HUES64 (cell line): ENCODE data around the gene NYAP2.

Experiments used
- H3K27ac ChIP-seq: 2 replicates; pipeline ENCODE4 v1.7.0; 2013; ENCODE audit warnings: low read depth, low read length, inconsistent platforms
- H3K27me3 ChIP-seq: 2 replicates; pipeline ENCODE4 v1.6.1; 2013; ENCODE audit warnings: mild to moderate bottlenecking, low read length; ENCODE audit not compliant: insufficient read depth
- H3K36me3 ChIP-seq: 2 replicates; pipeline ENCODE4 v1.6.1; 2013; ENCODE audit warnings: mild to moderate bottlenecking, low read length; ENCODE audit not compliant: insufficient read depth
- H3K4me1 ChIP-seq: 2 replicates; pipeline ENCODE4 v1.6.1; 2013; ENCODE audit warnings: mild to moderate bottlenecking, low read length, moderate library complexity; ENCODE audit not compliant: insufficient read depth
- H3K4me3 ChIP-seq: 2 replicates; pipeline ENCODE4 v1.5.1; 2013; ENCODE audit warnings: mild to moderate bottlenecking, low read length, moderate library complexity
- H3K9ac ChIP-seq: 2 replicates; pipeline ENCODE4 v1.6.1; 2013; ENCODE audit warnings: mild to moderate bottlenecking, low read depth, low read length
- H3K9me3 ChIP-seq: 2 replicates; pipeline ENCODE4 v1.6.1; 2013; ENCODE audit warnings: low read depth, low read length; ENCODE audit not compliant: insufficient read depth
- WGBS: fragments of 150-250, 120-280 bp; methylation state at CpG from one replicate; pipeline ENCODE4 v1.1.7; 2013; ENCODE audit warnings: missing lambda C conversion rate; 5-methylcytosine and 5-hydroxymethylcytosine counted together

NYAP2 gene

DNA sequence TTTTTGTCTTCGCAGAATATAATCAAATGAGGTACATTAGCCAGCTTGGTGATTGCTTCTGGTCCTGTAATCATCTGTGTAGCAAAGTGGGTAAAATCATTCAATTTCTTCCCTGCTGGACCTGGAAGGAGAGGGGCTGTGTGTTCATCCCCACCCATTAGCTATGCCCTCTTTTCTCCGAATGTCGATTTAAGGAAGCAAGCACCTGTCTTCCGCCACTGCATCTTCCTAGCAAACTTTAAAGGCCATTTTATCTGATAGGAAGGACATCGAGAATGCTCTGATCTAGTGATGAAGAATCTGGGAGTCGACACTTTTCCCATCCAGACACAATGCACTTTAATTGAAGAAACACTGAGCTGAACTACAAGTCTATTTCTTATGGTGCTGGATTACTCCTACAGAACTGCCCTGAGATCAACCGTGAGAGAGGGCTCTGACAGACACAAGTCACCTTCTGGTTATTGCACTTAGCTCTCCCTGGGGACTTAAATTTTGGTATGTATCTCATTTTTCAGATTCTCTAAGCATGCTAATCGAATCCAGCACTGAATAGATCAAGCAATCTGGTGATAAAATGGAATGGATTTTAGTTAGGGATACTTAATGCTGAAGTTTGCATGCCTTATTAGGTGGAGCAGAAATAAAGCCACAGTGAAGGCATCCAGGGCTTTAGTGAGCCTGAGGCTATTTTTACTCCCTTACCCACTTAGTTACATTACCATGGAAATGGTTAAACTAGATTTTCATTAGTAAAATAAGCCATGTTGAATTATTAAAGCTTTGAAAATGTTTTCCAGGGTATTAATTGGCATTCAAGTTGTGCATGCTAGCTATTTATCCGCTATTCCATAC lies 1.3 kb downstream of the NYAP2 start:
- no peaks in the 10 kb centered on the region for H3K27me3 ChIP-seq

DNA sequence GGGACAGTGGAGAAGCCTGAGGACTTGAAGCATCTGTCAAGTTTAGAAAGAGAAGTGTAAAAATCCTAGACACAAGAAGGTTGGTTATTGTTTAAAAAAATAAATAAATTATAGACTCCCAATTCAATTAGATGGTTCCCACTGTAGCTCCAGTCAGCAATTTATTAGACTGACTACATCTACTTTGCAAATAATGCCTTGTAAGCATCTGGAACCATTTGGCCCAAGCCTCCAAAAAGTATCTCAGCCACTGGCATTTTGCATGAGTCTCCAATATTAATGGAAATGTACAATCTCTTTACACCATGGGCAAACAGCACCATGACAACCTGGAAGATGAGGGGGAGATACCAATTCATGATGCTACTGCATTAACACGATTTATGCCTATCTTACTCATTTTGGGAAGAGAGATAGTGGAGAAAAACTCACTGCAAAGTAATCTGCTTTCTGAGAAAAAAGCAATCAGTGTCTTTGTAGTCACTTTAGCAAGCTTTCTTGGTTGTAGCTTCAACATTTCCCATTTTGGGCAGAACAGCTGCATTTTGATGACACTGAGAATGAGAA lies 2.8 kb downstream of the NYAP2 start:
- 100% methylated on average over 1 of the region's 1 CpG for WGBS
- Histone ChIP-seq H3K27me3 (no peaks in the 10 kb centered on the region), H3K9ac (no peak overlapping the region), H3K9me3 (no peaks in the 10 kb centered on the region), H3K4me3 (no peak overlapping the region), H3K27ac (no peak overlapping the region), H3K36me3 (no peaks in the 10 kb centered on the region), H3K4me1 (no peaks in the 10 kb centered on the region; the same call in 1 of the 2 replicates)

More for the DNA sequence above, 1.3 kb downstream of the NYAP2 start:
- H3K4me1 ChIP-seq, result no peaks in the 10 kb centered on the region; the same call in 1 of the 2 replicates
- no peaks in the 10 kb centered on the region for H3K9me3 ChIP-seq
- H3K4me3 ChIP-seq, result no peak overlapping the region
- H3K36me3 ChIP-seq, result no peaks in the 10 kb centered on the region
- H3K27ac ChIP-seq, result no peak overlapping the region
- H3K9ac ChIP-seq, result no peak overlapping the region
- 90% methylated on average over 9 of the region's 9 CpGs for WGBS

DNA sequence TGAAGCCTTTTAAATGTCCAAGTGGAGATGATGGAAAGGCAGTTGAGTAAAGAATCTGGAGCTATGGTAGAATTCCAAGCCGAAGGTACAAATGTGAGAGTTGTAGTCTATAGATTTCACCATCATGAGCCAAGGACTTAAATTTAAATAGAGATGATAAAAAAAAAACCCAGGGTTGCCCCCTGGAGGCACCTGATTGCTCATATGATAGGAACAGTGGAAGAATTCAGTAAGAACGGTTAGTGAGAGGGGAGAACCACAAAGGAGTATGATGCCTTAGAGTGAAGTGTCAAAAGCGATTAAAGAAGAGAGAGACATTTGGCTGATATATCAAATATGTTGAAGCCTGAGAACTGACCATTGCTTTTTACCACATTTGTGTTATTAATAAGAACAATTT lies 11.9 kb downstream of the NYAP2 start:
- H3K36me3 ChIP-seq, result no peaks in the 10 kb centered on the region
- no peak overlapping the region for H3K4me3 ChIP-seq
- H3K27ac ChIP-seq, result no peak overlapping the region
- H3K9me3 ChIP-seq, result no peaks in the 10 kb centered on the region
- no peak overlapping the region for H3K9ac ChIP-seq
- no peaks in the 10 kb centered on the region for H3K27me3 ChIP-seq
- H3K4me1 ChIP-seq, result no peaks in the 10 kb centered on the region
- WGBS, result 84% methylated on average over 3 of the region's 3 CpGs

DNA sequence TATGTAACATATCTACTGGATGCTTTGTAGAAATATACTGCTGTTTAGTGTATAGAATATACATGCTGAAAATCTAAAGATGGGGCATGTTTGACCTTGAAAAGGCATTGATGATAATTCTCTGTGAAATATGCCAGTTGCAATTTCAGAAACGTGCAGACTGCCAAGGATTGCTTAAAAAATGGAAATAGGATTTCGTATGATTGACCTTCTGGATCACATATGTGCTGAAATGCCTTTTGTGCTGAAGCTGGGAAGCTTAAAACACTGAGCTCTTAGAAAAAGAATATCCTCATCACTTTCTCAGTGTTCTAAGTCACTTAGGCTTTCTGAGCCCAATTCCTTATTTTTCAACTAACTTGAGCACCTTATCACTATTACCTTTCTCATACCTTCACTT lies 14.3 kb downstream of the NYAP2 start:
- no peaks in the 10 kb centered on the region for H3K36me3 ChIP-seq
- H3K4me1 ChIP-seq, result no peaks in the 10 kb centered on the region
- H3K4me3 ChIP-seq, result no peak overlapping the region
- WGBS, result 84% methylated on average over 2 of the region's 2 CpGs
- H3K9ac ChIP-seq, result no peak overlapping the region
- H3K27ac ChIP-seq, result no peak overlapping the region
- H3K9me3 ChIP-seq, result no peaks in the 10 kb centered on the region
- no peaks in the 10 kb centered on the region for H3K27me3 ChIP-seq

DNA sequence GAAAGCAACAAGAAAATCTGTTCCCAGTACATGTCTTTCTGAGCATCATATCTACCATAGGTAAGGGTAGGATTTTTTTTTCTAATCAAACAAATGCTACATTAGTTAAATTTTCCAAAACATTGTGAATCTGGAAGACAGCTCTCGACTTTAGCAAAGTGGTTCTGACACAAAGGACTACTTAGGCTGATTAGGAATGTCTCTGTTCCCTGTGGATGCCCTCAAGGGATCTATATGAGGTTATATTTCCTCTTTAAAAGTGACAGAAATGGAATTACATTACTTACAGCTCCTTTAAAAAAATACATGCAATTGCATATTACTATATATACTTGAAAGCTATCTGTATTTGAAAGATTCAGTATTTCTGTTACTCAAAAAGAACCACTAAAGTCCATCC lies 15.4 kb downstream of the NYAP2 start:
- Histone ChIP-seq H3K4me1 (no peaks in the 10 kb centered on the region), H3K4me3 (no peak overlapping the region), H3K9ac (no peak overlapping the region), H3K27ac (no peak overlapping the region), H3K9me3 (no peaks in the 10 kb centered on the region), H3K27me3 (no peaks in the 10 kb centered on the region), H3K36me3 (no peaks in the 10 kb centered on the region)
- WGBS, result 82% methylated on average over 1 of the region's 1 CpG

DNA sequence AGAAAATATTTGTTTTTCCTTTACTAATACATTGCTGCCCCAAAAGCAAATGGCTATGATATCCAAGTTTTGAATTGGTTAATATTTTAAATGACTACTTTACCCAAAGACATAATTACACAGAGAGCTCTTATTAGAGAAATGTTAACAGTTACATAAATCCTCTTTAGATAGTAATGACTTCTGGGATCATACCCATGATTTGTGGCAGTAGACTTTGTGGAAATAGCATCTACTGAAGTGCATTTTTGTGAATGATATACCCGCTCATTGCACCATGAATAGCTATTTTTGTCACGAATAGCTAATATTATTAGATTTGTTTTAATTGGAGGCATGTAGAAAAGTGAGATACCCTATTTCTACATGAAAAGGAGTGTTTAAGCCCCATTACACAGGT lies 15.8 kb downstream of the NYAP2 start:
- Histone ChIP-seq H3K4me1 (no peaks in the 10 kb centered on the region), H3K9me3 (no peaks in the 10 kb centered on the region), H3K27me3 (no peaks in the 10 kb centered on the region), H3K36me3 (no peaks in the 10 kb centered on the region), H3K4me3 (no peak overlapping the region), H3K9ac (no peak overlapping the region), H3K27ac (no peak overlapping the region)
- 100% methylated on average over 2 of the region's 2 CpGs for WGBS

DNA sequence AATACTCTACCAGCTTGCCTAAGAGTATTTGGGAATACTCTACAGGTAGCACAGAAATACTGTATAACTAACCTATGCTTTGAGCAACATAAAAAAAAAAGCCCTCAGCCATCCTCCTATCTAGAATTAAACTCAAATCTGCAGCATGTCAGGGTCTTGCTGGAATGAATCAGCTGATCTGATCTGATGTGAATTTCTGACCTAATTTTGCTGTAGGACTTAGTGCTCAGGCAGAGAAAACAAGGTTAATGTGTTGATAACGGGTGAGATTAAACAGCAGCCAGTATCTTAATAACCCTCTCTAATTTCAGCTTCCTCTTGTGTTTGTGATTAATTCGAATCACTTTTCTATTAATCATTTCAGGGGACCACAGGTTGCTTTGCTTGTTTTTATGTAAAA lies 16.3 kb downstream of the NYAP2 start:
- Histone ChIP-seq H3K27me3 (no peaks in the 10 kb centered on the region), H3K27ac (no peak overlapping the region), H3K4me1 (no peaks in the 10 kb centered on the region), H3K4me3 (no peak overlapping the region), H3K9me3 (no peaks in the 10 kb centered on the region), H3K36me3 (no peaks in the 10 kb centered on the region), H3K9ac (no peak overlapping the region)
- WGBS, result 100% methylated on average over 1 of the region's 2 CpGs

DNA sequence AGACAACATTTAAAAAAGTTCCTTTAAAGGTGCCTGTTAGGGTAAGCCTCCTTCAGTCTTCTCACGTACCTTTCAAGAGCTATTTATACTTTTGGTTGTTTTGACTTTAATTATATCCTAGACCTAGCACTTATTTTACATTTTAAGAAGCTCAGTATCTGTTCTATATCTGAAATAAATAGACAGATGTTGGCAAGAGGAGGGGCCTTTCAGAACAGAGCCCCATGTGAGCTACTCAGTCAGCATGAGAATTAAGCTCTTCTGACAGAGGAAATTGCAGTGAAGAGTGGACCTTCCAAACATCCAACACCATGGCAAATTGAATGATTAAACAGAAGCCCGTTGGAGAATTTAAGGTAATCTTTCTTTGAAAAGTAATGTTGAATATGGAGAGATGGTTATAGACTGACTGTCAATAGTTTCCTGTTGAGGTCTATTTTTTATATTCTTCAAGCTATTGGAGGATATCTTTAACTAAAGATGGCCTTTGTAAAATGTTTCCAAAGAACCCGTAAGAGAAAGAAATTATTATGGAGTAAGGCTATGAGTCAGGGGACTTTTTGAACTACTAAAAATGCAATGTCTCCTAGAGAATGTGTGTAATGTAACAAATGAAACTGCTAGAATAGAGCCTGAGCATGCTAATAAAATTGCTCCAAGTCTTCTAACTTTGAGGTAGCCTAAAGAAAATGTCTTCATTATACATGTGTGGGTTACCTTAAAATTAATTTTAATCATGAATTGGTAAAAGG lies 17.3 kb downstream of the NYAP2 start:
- H3K9ac ChIP-seq, result no peak overlapping the region
- H3K36me3 ChIP-seq, result no peaks in the 10 kb centered on the region
- no peak overlapping the region for H3K4me3 ChIP-seq
- H3K27ac ChIP-seq, result no peak overlapping the region
- H3K9me3 ChIP-seq, result no peaks in the 10 kb centered on the region
- 89% methylated on average over 2 of the region's 3 CpGs for WGBS
- no peaks in the 10 kb centered on the region for H3K27me3 ChIP-seq
- no peaks in the 10 kb centered on the region for H3K4me1 ChIP-seq

DNA sequence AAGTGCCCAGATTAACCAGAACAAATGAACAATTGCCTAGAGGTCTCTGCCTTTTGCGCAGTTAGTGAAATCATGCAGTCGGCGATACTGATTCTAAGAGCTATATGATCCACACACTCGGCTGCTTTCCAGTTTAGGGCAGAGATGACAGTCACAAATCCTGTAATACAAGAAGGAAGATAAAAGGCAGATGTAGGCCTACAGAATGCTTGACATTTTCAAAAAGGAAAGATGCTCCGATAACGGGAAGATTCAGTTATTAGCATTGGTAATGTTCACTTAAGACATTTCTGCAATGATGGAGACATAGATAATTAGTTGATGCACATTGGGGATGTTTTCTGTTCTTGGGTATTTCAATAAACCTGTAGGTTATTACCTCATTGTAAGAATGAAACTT lies 19.5 kb downstream of the NYAP2 start:
- no peak overlapping the region for H3K9ac ChIP-seq
- no peaks in the 10 kb centered on the region for H3K4me1 ChIP-seq
- H3K27ac ChIP-seq, result no peak overlapping the region
- no peaks in the 10 kb centered on the region for H3K36me3 ChIP-seq
- WGBS, result 95% methylated on average over 6 of the region's 6 CpGs
- H3K27me3 ChIP-seq, result no peaks in the 10 kb centered on the region
- H3K9me3 ChIP-seq, result no peaks in the 10 kb centered on the region
- H3K4me3 ChIP-seq, result no peak overlapping the region

DNA sequence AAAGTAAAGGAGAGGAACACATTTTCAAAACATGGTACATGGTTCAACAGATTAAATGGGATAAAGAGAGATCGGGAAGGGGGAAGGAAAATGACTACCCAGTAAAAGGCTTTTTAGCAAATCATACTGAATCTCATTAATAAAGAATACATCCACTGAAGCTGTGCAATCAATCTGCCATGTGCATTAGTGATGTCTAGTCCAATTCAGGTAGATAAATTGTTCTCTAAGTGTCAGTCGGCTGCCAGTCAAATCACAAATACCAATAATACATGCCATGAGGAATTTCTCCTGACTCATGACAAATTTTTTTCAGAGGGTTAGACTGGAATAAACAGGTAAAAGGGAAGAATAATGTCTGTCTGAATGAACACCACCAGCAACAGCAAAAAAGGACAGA lies 22.6 kb downstream of the NYAP2 start:
- H3K36me3 ChIP-seq, result no peaks in the 10 kb centered on the region
- H3K27ac ChIP-seq, result no peak overlapping the region
- no peaks in the 10 kb centered on the region for H3K9me3 ChIP-seq
- no peaks in the 10 kb centered on the region for H3K4me1 ChIP-seq
- H3K4me3 ChIP-seq, result no peak overlapping the region
- no CpG with 5 or more reads among the region's 2 CpGs for WGBS
- H3K27me3 ChIP-seq, result no peaks in the 10 kb centered on the region
- H3K9ac ChIP-seq, result no peak overlapping the region

DNA sequence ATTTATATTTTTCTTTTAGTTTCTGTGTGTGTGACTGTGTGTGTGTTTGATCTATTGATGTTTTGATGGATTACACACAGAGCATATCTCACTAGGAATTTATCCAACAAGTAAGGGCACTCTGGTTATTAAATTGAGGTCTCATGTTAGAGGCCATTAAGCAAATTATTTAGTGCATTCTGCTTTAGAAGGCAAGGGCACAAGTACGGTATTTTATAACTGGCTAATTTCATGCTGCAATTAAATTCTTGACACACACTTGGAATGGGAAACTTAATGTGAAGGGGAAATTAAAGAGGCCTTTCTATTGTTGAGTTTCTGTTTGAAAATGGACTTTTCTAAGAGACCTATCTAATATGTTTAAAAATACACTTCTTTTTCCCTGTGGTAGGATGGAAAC lies 25.8 kb downstream of the NYAP2 start:
- 91% methylated on average over 1 of the region's 1 CpG for WGBS
- Histone ChIP-seq H3K9me3 (no peaks in the 10 kb centered on the region), H3K4me1 (peaks cover 15% of the 10 kb centered on the region; the same call in 1 of the 2 replicates), H3K9ac (no peak overlapping the region), H3K36me3 (no peaks in the 10 kb centered on the region), H3K27ac (no peak overlapping the region), H3K4me3 (no peak overlapping the region), H3K27me3 (no peaks in the 10 kb centered on the region)
